IPS DF 19.7 (cell line): ENCODE measurements around the gene FNBP1.
"Not testable (repeated sequence)": the region's sequence is repeated elsewhere in the genome, so short reads cannot be mapped to it uniquely, and the experiment has no call there.

Source experiments
- DNase-seq: peaks from one replicate; pipeline ENCODE4 v3.0.0-alpha.2; 2013; ENCODE audit warnings: low read depth, low spot score

The FNBP1 gene

GRCh38 chr9:130022566-130023143, 20.3 kb downstream of the FNBP1 start:
- no peak for DNase-seq

DNA sequence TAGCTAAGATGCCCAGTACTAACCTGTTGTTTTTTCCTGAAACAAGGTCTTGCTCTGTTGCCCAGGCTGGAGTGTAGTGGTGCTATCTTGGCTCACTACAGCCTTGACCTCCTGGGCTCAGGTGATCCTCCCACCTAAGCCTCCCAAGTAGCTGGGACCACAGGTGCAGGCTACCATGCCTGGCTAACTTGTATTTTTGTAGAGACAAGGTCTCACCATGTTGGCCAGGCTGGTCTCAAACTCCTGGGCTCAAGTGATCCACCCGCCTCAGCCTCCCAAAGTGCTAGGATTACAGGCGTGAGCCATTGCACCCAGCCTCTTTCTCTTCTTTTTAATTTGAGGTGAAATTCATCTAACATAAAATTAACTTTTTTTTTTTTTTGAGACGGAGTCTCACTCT, 21.1 kb downstream of the FNBP1 start:
- DNase-seq = not testable (repeated sequence)

DNA sequence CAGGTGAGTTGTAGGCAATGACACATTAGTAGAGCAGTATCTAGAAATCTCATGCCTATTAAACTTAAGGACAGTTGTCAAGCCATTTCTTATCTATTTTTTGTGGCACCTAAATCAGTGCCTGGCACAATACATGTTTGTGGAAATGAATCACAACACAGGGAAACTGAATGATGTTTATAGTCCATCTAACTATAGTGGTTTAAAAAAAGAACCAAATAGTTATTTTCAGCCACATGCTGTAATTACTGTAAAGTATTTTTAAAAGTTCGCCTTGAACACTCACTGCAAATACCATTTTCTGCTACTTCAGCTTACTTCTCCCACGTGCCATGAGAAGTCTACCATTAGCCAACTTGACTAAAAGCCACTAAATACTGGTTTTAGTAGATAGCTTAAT, 21.9 kb downstream of the FNBP1 start:
- DNase-seq = no peak

DNA sequence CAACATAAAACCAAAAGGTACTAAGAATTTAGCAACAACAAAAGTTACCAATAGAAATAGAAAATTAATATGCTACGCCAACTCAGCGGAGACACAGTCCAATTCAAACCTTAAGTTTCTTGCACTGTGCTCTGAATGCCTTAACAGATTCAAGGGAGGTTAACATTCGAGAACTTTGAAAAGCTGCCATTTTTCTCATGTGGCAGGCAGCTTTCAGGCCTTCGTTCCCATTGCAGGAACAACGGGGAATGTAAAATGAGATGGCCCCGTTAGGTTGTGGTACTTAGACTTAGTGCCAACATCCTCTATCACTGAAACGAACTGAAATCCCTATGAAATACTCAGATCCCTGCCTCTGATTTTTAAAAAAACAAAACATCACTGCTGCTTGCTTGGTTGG, 22.4 kb downstream of the FNBP1 start:
- DNase-seq = no peak

GRCh38 chr9:130018265-130018664, 24.7 kb downstream of the FNBP1 start:
- no peak for DNase-seq

- DNase-seq = not testable (repeated sequence)
These were observed 25.5 kb downstream of the FNBP1 start for GRCh38 chr9:130017510-130017909.

DNA sequence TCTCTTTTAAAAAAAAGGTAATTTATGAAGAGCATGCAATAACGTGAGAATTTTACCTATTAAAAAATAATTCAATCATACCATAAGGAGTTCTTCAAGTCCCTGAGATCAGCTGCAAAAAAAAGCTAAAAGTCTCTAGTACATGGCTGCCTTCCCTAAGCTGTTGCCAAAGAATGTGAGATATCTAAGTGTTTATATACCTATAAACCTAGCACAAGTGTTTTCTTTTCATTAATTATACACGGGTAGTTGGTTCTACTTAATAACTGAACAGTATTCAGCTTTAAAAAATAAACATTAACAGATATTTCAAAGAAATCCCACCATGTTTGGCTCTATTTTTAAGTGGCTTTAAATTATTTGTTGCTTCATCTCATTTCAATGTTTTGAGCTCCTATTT, 25.9 kb downstream of the FNBP1 start:
- DNase-seq = no peak

DNA sequence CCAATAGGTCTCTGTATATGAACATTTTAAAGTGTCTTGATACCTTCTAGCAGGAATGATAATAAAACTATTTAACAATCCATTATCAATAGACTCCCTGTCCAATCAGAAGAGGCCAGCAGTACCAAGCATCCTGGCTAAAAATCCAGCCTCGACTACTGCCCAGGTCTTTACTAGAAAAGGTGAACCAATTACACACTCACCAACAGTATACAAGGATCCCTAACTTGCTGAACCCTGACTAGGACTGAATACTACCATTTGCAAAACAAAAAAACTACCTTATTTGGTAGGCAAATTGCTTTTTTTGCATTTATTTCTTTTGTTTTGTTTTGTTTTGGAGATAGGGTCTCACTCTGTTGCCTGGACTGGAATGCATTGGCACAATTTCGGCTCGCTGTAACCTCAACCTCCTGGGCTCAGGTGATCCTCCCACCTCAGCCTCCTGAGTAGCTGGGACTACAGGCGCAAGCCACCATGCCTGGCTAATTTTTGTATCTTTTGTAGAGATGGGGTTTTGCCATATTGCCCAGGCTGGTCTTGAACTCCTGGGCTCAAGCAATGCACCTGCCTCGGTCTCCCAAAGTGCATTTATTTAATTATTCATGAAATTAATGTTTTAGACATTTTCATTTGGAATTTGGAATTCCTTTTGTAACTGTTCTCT, 27.5 kb downstream of the FNBP1 start:
- DNase-seq = no peak

GRCh38 chr9:130013326-130013725, 29.7 kb downstream of the FNBP1 start:
- DNase-seq = no peak

- DNase-seq = no peak
These were observed 32.6 kb downstream of the FNBP1 start for GRCh38 chr9:130010151-130010988.

DNA sequence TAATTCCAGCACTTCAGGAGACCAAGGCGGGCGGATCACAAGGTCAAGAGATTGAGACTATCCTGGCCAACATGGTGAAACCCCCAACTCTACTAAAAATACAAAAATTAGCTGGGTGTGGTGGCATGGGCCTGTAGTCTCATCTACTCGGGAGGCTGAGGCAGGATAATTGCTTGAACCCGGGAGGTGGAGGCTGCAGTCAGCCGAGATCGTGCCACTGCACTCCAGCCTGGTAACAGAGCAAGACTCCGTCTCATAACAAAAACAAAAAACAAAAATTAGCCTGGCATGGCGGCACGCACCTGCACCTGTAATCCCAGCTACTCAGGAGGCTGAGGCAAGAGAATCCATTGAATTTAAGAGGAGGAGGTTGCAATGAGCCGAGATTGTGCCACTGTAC, 33.4 kb downstream of the FNBP1 start:
- not testable (repeated sequence) for DNase-seq

- no peak for DNase-seq
These were observed 34.5 kb downstream of the FNBP1 start for GRCh38 chr9:130008538-130008937.

DNA sequence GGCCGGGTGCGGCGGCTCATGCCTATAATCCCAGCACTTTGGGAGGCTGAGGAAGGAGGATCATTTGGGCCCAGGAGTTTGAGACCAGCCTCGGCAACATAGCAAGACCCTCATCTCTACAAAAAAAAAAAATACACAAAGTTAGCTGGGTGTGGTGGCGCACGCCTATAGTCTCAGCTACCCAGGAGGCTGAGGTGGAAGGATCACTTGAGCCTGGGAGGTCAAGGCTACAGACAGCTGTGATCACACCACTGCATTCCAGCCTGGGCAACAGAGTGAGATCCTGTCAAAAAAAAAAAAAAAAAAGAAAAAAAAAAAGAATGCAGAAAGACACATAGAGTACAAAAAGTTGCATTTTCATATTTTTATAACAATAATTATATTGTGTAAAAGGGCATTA, 36.0 kb downstream of the FNBP1 start:
- DNase-seq = not testable (repeated sequence)

DNA sequence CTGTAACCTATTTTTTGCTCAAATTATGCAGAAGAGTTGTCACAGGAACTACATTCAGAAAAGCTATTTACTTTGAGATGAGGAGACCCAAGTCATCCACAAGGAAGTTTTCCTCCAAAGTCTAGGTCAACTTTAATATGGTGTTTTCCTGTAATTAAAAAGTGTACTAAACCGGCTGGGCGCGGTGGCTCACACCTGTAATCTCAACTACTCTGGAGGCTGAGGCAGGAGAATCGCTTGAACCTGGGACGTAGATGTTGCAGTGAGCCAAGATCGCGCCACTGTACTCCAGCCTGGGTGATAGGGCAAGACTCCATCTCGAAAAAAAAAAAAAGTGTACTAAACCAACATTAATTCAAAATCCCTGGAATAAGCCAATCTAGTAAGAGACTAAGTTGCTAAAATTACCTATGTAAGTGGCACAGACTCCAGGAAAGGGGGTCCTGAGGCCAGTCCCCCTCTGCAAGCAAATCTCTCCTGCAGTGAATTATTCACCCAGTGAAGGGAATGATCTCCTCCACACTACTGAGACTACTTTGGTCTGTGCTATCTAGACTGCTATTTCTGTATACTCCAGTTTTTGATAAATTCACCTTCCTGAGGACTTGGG, 38.9 kb downstream of the FNBP1 start:
- no peak for DNase-seq

GRCh38 chr9:130002320-130002719, 40.7 kb downstream of the FNBP1 start:
- DNase-seq = no peak

DNA sequence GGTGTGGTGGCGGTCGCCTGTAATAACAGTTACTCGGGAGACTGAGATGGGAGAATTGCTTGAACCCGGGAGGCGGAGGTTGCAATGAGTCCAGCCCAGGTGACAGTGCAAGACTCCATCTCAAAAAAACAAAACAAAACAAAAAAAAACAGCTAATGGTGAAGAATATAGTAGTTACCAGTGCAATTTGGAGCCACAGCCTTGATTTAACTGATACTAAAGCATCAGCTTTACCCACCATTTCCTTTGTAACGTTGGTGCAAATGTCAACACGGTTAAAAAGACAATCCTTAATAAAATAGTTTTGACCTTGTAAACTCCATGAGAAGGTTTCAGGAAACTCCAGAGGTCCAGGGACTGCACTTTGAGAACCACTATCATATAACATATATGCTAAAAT, 41.8 kb downstream of the FNBP1 start:
- DNase-seq = no peak

DNA sequence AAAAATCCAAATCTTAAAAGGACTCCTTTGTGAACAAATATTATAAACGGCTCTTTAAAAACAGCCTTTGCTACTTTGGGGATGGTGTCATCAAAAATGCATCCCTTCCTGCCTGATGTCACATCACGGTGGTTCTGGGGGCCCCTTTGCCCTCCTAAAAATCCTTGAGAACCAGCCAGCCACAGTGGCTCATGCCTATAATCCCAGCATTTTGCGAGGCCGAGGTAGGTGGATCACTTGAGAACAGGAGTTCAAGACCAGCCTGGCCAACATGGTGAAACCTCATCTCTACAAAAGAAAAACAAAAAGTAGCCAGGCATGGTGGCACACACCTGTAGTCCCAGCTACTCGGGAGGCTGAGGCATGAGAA, 43.9 kb downstream of the FNBP1 start:
- no peak for DNase-seq

GRCh38 chr9:129998491-129999140, 44.4 kb downstream of the FNBP1 start:
- DNase-seq = no peak

GRCh38 chr9:129997706-129998105, 45.3 kb downstream of the FNBP1 start:
- DNase-seq = not testable (repeated sequence)

- no peak for DNase-seq
These were observed 46.7 kb downstream of the FNBP1 start for GRCh38 chr9:129996161-129996830.

- DNase-seq = no peak
These were observed 47.4 kb downstream of the FNBP1 start for GRCh38 chr9:129995409-129996160.
